Astrocyte of the spinal cord (primary cell): ENCODE data around the gene LIPF.

Source experiments
- DNase-seq: peaks from one replicate; pipeline ENCODE4 v3.0.0; 2011; ENCODE audit warnings: low read depth, low spot score
- H3K4me3 ChIP-seq: 2 replicates; pipeline ENCODE4 v1.5.1; 2011; ENCODE audit warnings: low read depth, mild to moderate bottlenecking, low read length, moderate library complexity
- in situ Hi-C: cut with HindIII; loops from 2 replicates; pipeline ENCODE4 v1.10.0; 2017; ENCODE audit warnings: low sequenced_read_pairs
- TF ChIP-seq, protein P1 (sequence below): IDR thresholded peaks from 2 replicates; pipeline ENCODE4 v1.5.1; 2012; ENCODE audit warnings: low read depth, mild to moderate bottlenecking, low read length, inconsistent platforms

Gene LIPF

DNA sequence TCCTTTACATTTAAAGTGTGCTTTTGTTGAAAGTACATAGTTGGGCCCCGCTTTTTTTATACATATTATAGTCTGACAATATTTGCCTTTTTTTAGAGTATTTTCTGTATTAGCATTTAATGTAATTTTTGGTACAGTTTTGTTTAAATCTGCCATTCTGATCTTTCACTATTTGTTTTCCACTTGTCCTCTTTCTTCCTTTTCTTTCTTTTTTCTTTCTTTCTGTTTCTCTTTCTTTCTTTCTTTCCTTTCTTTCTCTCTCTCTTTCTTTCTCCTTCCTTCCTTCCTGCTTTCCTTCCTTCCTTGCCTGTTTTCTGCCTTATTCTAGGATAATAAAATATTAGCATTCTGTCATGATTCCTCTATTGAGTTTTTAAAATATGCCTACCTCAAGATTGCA lies 51.3 kb downstream of the LIPF start:
- no peak overlapping the region for H3K4me3 ChIP-seq
- TF ChIP-seq, protein P1, sequence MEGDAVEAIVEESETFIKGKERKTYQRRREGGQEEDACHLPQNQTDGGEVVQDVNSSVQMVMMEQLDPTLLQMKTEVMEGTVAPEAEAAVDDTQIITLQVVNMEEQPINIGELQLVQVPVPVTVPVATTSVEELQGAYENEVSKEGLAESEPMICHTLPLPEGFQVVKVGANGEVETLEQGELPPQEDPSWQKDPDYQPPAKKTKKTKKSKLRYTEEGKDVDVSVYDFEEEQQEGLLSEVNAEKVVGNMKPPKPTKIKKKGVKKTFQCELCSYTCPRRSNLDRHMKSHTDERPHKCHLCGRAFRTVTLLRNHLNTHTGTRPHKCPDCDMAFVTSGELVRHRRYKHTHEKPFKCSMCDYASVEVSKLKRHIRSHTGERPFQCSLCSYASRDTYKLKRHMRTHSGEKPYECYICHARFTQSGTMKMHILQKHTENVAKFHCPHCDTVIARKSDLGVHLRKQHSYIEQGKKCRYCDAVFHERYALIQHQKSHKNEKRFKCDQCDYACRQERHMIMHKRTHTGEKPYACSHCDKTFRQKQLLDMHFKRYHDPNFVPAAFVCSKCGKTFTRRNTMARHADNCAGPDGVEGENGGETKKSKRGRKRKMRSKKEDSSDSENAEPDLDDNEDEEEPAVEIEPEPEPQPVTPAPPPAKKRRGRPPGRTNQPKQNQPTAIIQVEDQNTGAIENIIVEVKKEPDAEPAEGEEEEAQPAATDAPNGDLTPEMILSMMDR: no peak
- in situ Hi-C loops: no loop called here
- no peak for DNase-seq

DNA sequence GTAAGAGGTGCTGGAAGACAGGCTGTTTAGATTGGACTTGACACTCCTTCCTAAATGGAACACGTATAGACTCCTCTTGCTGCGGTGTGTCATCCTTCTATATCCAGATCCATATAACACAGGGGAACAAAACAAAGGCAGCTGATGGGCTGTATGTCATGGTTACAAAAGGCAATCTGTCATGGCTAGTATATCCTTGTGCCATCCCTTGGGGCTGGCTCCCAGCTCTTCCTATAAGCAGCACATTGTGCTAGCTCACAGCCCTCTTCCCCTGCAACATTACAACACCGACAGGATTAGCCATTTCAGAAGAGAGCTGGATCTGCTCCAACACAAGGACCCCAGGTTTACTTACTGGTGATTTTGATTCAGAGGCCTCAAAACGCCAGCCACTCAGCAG lies 57.1 kb downstream of the LIPF start:
- in situ Hi-C loops: no loop called here
- no peak for DNase-seq
- no peak overlapping the region for H3K4me3 ChIP-seq
- TF ChIP-seq, protein P1: no peak

DNA sequence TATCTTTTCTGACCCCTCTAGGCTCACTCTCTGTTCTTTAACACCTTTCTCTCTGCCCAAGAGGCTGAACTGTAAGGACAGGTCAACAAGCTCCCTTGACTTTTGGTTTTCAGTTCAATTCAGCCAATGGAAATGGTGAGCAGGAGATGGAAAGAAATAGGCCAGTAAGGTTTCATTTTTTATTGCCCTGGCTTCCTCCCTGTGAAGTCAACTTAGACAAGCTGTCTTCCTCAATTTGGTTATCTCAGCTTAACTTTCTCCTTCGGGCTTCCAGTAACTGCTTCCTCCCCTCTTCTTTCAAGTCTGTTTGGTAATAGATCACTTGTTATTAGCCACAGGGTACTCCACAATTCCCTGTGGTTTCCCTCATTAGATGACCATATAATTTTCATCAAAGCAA lies 61.6 kb downstream of the LIPF start:
- in situ Hi-C loops: no loop called here

DNA sequence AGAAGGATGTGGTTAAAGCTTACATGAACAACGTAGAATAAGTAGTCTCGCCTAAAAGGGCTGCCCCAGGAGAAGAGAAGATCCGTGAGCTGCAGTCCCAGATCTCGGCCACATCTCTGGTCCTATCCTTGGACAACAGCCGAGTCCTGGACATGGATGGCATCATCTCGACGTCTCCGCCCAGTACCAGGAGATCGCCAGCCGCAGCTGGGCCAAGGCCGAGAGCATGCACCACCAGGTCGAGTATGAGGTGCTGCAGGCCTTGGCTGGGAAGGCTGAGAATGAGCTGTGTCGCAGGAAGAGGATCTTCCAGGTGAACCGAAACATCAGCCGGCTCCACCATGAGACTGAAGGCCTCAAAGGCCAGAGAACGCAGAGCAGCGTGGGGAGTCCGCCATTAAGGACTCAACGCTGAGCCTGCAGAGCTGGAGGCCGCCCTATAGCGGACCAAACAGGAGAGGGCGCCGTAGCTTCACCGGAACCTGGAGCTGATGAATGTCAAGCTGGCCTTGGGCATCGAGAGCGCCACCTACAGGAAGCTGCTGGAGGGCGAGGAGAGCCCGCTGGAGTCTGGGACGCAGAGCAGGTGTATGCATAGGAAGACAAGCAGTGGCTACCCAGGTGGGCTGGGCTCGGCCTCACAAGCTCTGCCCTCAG lies 64.0 kb downstream of the LIPF start:
- in situ Hi-C loops: no loop called here
- DNase-seq: no peak
- TF ChIP-seq, protein P1: peak; percentile 31
- H3K4me3 ChIP-seq: no peak overlapping the region

More for the DNA sequence above, 61.6 kb downstream of the LIPF start:
- no peak overlapping the region for H3K4me3 ChIP-seq
- TF ChIP-seq, protein P1: no peak
- DNase-seq: no peak
